Measurements from ENCODE around the gene SIRT7. TPM values are rescaled to one million over a fixed set of nuclear protein-coding genes. Genes with fewer than 3 reads are reported as not detected.

The SIRT7 gene
- total RNA-seq, 2 donors from 2014 or later, result 48.9 to 58.2 TPM

DNA sequence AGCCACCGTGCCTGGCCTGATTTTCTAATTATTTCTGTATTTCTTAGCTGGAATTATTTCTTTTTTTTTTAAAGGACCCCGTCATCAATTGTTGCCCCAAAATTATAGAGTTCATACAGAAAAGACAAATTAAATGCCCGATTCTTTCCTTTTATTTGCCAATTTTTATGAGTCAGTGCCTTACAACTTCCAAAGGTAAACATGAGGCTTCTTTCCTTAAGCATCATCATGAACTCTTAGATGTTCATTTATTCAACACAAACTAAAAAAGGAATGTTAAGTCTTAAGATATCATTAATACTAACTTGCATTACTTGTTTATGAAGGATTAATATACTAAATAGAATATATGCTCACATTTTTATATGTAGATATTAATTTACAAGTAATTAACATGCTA, 39.7 kb downstream of the SIRT7 start:
- no peak for DNase-seq
- Mint-ChIP-seq H3K4me3 (no peak overlapping the region), H3K36me3 (ENCODE audit: low read depth) (no peaks in the 10 kb centered on the region), H3K27ac (no peak overlapping the region), H3K27me3 (no peaks in the 10 kb centered on the region), H3K4me1 (peaks cover 4% of the 10 kb centered on the region)
- no peaks in the 10 kb centered on the region for H3K9me3 ChIP-seq (ENCODE audit: control insufficient read depth, low read length, poor library complexity, severe bottlenecking)
- no peak for ATAC-seq

DNA sequence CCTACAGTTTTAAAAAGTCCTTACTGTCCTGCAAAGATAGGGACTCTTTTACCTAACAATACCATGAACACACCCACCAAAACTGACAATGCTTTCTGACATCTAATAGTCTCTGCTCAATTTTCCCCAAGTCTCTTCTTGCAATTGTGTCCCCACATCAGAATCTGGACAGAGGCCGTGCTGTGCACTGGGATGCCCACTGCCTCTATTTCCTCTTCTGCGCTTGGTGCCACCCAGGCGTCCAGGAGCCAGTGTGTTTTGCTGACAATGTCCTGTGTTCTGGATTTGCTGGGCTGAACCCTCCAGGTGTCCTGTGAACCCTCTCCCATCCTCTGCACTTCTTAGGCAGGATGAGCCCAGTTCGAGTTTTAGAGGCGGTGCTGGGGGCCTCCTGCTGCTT, 40.4 kb downstream of the SIRT7 start:
- ATAC-seq (no peak), DNase-seq (no peak)
- H3K27ac Mint-ChIP-seq, result peak overlapping the region; percentile 53
- no peaks in the 10 kb centered on the region for H3K27me3 Mint-ChIP-seq
- peaks cover 8% of the 10 kb centered on the region for H3K4me1 Mint-ChIP-seq
- H3K9me3 ChIP-seq (ENCODE audit: control insufficient read depth, low read length, poor library complexity, severe bottlenecking), result no peaks in the 10 kb centered on the region
- H3K4me3 Mint-ChIP-seq, result no peak overlapping the region
- no peaks in the 10 kb centered on the region for H3K36me3 Mint-ChIP-seq (ENCODE audit: low read depth)

DNA sequence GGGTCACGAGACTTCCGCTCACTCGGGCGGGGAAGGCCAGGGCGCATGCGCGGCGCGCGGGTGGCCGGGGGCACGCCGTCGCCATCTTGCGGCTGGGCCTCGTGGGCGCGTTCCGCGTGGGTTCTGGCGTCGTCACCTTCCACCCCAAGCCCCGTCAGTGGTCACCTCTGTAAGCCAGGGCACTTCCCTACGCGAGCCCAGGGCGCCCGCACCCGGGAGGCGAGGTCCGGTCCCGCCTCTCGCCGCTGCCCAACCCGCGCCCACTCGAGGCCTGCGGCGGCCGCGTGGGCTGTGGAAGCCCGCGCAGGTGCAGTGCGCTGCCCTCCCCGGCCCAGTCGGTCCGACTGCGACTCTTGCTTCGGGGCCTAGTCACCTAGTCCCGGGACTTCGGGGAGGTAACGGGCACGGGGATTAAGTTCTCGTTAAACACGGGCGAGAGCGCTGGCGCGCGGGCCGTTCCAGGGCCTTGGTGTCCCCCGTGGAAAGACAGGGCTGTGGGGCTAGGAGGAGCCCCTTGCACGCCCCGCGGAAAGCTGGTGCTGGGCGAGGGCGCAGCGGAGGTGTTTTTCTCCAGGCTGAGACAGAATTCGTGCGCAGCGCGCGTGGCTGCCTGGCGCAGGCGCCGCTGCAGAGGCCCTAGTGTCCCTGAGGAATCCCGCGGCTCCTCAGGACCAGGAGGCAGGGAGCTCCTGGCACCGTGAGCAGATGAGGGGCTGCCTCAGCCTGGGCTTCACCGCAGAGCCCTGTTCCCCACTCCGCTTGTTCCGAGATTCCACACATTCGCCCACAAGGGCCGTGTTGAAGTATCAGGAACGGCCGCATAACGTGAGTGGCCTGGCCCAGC, 46.4 kb downstream of the SIRT7 start:
- DNase-seq (peak; percentile 93 to 97 (median 96)), ATAC-seq (peak; percentile 43)
- Mint-ChIP-seq H3K27me3 (no peaks in the 10 kb centered on the region), H3K4me3 (peak overlapping the region; percentile 88), H3K4me1 (peaks cover 25% of the 10 kb centered on the region), H3K36me3 (ENCODE audit: low read depth) (peaks cover 2% of the 10 kb centered on the region), H3K27ac (peak overlapping the region; percentile 96)
- H3K9me3 ChIP-seq (ENCODE audit: control insufficient read depth, low read length, poor library complexity, severe bottlenecking), result no peaks in the 10 kb centered on the region

DNA sequence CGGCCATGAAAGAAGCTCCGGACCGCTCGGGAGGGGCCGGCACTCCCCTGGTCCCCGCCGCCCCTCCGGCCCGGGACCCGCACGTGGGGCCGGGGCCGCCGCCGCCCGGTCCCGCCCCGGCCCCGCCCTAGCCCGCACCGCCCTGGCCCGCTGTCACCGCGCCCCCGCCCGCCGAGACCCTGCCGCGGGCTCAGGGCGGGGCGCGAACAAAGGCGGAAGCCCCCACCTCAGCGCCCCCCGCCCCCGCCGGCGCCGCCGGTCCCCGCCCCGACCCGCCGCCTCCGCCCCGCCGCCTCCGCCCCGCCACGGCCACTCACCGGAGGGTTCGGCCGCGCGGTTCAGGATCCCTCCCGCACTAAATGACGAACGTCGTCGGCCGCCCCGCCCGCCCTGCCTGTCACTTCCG, 47.0 kb downstream of the SIRT7 start, which contains the start of gene ARHGDIA:
Gene ARHGDIA, minus strand, starts transcription at position 357 of the 406 bp plus-strand sequence. CDS start 1,407 bp downstream, outside the sequence.
- H3K27ac Mint-ChIP-seq, result peak within 1 kb of the TSS; percentile 97
- ATAC-seq (peak; percentile 74), DNase-seq (no peak)
- H3K4me1 Mint-ChIP-seq, result peaks cover 25% of the 10 kb centered on the region
- H3K4me3 Mint-ChIP-seq, result peak within 1 kb of the TSS; percentile 90
- H3K36me3 Mint-ChIP-seq (ENCODE audit: low read depth), result peaks cover 2% of the 10 kb centered on the region
- no peaks in the 10 kb centered on the region for H3K9me3 ChIP-seq (ENCODE audit: control insufficient read depth, low read length, poor library complexity, severe bottlenecking)
- H3K27me3 Mint-ChIP-seq, result no peaks in the 10 kb centered on the region

DNA sequence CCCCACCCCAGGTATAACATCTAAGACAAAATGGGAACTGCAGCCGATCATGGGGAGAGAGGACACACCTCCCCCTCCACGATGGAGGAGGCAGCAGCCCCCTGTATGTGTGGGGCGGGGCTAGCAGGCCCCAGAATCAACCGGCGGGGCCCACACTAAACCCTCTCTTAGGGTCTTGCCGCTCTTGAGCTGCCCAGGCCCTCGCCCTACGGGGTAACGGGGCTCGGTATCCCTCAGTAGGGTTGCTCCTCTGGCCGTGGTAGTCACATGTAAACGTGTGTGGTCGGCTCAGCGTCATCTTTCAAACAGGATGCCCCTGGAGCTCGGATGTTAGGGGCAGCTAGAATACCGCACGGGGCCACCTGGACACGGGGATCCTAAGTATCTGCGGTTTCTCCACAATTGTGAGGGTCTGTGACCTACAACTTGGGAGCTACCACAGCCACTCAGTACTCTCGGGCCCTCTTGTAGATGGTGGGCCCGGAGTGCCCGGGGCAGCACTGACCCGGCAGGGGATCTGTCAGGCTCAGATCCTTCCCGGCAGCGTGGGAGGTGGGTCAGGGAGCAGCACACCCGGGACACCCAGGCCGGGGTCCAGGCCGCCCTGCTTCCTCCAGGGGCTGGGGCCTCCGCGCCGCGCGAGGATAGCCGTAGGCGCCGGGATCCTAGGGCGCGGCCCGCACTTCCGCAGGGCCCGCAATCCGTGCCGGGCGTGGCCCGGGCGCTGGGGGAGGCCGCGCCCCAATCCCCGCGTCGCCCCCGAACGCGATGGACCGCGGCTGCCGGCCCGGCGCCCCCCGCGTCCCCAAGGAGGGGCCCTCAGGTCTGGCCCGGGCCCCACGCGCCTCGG, 47.6 kb downstream of the SIRT7 start:
- H3K4me1 Mint-ChIP-seq, result peaks cover 25% of the 10 kb centered on the region
- peak overlapping the region; percentile 90 for H3K4me3 Mint-ChIP-seq
- H3K36me3 Mint-ChIP-seq (ENCODE audit: low read depth), result peaks cover 2% of the 10 kb centered on the region
- H3K27ac Mint-ChIP-seq, result peak overlapping the region; percentile 97
- peak in 1 of 3 donors; percentile 21 for DNase-seq
- ATAC-seq, result peak; percentile 22
- no peaks in the 10 kb centered on the region for H3K9me3 ChIP-seq (ENCODE audit: control insufficient read depth, low read length, poor library complexity, severe bottlenecking)
- no peaks in the 10 kb centered on the region for H3K27me3 Mint-ChIP-seq

DNA sequence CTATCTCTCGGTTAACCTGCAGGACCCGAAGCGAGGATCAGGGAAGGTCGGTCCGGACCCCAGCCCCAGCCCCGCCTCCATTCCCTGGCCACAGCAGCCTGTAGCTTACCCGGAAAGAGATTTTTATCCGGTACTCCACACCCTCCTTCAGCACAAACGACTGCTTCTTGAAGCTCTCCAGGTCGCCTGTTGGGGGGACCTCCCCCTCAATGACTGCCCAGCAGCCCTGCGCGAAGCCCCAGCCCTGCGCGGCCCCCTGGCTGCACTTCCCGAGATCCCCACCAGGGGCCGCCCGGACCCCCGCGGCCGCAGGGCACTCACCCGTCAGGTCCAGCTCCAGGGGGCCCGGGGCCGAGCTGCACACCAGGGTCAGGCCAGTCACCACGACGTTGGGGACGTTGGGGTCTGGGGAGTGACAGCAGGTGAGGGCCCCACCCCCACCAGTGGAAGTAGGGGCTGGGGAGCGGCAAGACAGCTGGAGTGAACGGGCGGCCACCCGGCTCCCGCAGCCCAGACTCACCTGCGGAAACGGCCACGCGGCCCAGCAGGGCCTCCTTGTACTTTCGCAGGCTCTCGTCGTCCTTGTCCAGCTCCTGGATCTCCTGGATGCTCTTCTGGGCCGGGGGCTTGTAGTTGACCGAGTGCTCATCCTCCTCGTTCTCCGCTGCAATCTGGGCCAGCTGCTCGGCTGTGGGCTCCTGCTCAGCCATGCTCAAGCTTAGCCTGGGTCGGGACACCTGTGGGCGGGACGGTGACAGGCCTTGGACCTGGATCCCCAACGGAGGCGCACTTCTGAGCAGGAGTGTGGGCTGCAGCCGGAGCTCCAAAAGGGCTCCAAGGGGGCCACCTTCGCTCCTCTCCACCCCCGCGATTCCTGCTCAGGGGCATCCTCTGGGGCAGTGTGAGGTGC, 48.5 kb downstream of the SIRT7 start:
- ATAC-seq, result no peak
- Mint-ChIP-seq H3K4me1 (peaks cover 25% of the 10 kb centered on the region), H3K36me3 (ENCODE audit: low read depth) (peaks cover 2% of the 10 kb centered on the region), H3K27me3 (no peaks in the 10 kb centered on the region), H3K4me3 (peak overlapping the region; percentile 90), H3K27ac (peak overlapping the region; percentile 97)
- no peaks in the 10 kb centered on the region for H3K9me3 ChIP-seq (ENCODE audit: control insufficient read depth, low read length, poor library complexity, severe bottlenecking)
- DNase-seq, result peak in 1 of 3 donors; percentile 38

DNA sequence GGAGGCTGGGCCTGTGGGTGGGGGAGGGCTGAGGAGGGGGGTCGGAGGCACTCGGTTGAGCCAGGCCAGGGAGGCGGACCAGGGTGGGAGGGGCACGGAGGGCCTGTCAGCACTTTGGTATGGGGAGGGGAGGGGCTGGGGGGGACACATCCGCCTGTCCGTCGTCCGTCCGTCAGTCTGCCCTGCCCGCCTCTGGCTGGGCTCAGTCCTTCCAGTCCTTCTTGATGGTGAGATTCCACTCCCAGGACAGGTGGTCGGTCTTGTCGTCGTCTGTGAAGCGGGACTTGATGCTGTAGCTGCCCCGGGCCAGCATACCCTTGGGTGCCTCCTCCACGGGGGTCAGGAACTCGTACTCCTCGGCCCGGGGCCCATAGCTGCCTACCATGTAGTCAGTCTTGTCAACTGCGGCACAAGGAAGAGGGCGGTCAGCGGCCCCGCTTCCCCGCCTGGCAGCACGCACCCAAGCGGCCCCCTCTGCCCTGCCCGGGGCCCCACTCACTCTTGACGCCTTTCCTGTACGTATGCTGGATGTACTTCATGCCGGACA, 49.2 kb downstream of the SIRT7 start:
- Mint-ChIP-seq H3K27me3 (no peaks in the 10 kb centered on the region), H3K36me3 (ENCODE audit: low read depth) (peaks cover 2% of the 10 kb centered on the region), H3K4me3 (peak overlapping the region; percentile 75), H3K4me1 (peaks cover 25% of the 10 kb centered on the region), H3K27ac (peak overlapping the region; percentile 97)
- no peak for DNase-seq
- ATAC-seq, result no peak
- H3K9me3 ChIP-seq (ENCODE audit: control insufficient read depth, low read length, poor library complexity, severe bottlenecking), result no peaks in the 10 kb centered on the region

DNA sequence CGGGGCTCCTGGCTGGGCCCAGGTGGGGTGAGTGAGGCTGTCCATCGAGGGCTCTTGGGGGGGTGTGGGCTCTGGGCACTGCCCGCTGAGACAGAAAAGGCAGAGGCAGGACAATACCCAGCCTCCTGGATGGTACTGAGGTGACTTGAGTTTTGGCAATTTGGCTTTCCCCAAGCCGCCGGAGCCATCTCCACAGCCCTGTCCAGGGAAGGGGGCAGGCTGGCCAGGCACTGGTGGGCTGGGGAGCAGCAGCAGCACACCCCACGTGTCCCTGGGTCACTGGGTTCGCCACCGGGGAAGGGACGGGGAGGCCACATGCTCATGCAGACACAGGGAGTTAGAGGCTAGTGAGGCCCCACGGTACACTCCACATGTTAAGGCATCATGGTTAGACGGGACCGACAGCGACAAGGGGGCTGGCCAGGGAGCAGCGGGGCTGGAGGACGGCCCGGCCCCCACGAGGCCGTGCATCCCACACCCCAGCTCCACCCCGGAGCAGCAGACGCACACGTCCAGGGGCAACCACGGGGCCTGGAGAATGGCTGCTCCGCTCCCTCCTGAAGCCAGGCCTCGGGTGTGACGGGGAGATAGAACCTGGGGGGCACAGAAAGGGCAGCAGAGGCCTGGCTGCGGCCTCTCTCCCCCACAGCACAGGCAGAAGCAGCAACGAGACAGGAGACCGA, 49.8 kb downstream of the SIRT7 start:
- ATAC-seq (no peak), DNase-seq (no peak)
- H3K27ac Mint-ChIP-seq, result peak overlapping the region; percentile 97
- H3K27me3 Mint-ChIP-seq, result no peaks in the 10 kb centered on the region
- H3K9me3 ChIP-seq (ENCODE audit: control insufficient read depth, low read length, poor library complexity, severe bottlenecking), result no peaks in the 10 kb centered on the region
- H3K4me1 Mint-ChIP-seq, result peaks cover 30% of the 10 kb centered on the region
- H3K4me3 Mint-ChIP-seq, result peak overlapping the region; percentile 75
- peaks cover 2% of the 10 kb centered on the region for H3K36me3 Mint-ChIP-seq (ENCODE audit: low read depth)

DNA sequence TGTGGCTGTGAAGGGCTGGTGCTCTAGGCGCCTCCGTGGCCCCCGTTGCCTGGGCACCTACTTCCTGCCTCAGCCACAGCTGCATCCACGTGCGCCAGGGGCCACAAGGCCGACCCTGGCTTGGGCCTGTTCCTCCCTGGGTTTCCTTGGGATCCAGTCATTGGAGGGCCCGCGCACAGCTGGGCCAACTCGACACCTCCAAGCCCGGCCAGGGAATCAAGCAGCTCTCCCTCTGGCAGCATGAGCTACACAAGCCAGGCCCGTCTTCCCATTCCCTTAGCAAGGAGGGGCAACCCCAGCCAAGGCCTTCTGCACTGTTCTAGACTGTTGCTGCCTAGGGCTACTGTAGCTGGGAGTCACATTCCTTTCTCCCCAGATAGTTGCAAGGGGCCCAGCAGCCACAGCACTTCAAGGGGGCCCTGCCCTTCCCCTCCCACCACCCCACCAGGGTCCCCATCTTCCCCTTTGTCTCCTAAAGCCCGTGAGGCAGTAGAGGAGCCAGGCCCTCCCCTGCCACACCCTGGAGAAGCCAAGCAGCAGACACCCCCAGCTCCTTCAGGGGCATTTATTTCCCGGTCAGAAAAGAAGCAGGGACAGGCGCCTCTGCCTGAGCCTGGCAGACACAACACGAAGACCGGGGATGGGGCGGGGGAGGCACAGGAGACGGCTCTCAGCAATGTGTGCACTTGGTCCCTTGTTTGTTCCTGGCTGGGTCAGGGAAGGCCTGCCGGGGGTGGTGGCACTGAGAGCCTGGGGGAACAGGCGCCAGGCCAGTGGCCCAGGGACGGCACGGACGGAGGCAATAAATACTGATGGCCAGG, 50.6 kb downstream of the SIRT7 start:
- Mint-ChIP-seq H3K27me3 (no peaks in the 10 kb centered on the region), H3K4me1 (peaks cover 30% of the 10 kb centered on the region), H3K4me3 (peak overlapping the region; percentile 75), H3K36me3 (ENCODE audit: low read depth) (peaks cover 2% of the 10 kb centered on the region), H3K27ac (peak overlapping the region; percentile 97)
- DNase-seq, result peak in 1 of 3 donors; percentile 16
- H3K9me3 ChIP-seq (ENCODE audit: control insufficient read depth, low read length, poor library complexity, severe bottlenecking), result no peaks in the 10 kb centered on the region
- ATAC-seq, result no peak

DNA sequence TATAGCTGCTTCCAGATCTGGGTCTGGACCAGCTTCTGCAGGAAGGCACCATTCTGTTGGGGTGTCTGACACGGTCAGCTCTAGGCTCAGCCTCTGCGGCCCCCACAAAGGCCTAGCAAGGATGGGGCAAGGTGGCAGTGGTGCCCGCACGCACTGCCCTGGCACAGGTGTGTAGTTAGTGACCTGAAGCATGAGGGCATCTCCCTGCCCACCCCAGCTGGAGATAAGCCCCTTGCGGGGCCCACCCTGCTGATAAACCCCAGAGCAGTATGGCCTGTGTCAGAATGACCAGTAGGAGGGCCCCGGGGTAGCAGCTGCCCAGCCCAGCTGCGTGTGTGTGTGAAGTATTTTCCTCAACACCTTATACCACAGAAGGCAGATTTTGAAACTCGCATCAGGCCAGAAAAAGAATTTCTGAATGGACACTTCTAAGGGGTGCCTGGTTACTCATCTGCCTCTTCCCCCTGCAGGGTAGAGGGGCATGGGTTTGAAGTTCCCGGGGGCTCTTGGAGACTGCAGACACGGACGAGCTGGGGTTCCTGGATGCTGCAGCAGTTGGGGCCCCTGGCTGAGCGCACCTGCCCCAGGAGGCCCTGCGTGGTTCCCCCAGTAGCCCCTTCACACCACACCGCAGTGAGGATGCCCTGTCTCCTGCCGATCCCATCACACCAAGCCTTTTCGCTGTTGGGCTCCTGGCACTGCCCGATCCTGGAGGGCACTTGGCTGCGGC, 51.4 kb downstream of the SIRT7 start:
- Mint-ChIP-seq H3K36me3 (ENCODE audit: low read depth) (peaks cover 2% of the 10 kb centered on the region), H3K27me3 (no peaks in the 10 kb centered on the region), H3K27ac (peak overlapping the region; percentile 97), H3K4me1 (peaks cover 30% of the 10 kb centered on the region), H3K4me3 (peak overlapping the region; percentile 75)
- ATAC-seq, result no peak
- no peak for DNase-seq
- no peaks in the 10 kb centered on the region for H3K9me3 ChIP-seq (ENCODE audit: control insufficient read depth, low read length, poor library complexity, severe bottlenecking)

All from T-helper 17 cell (primary cell).